PFSK-1 (cell line): ENCODE measurements around the gene NT5M.

Source experiments
- FOXP2 ChIP-seq: optimal IDR thresholded peaks from 2 replicates; pipeline ENCODE3; 2011; ENCODE audit warnings: borderline replicate concordance, control low read depth, inconsistent platforms; ENCODE audit not compliant: insufficient read depth; ENCODE audit errors: extremely low read length, extremely low read depth
- POLR2AphosphoS5 ChIP-seq: IDR thresholded peaks from 2 replicates; pipeline ENCODE4 v1.6.1; 2012; ENCODE audit warnings: low read depth, mild to moderate bottlenecking, control low read depth, low read length, moderate library complexity
- REST ChIP-seq, 2 experiments: IDR thresholded peaks; 2 replicates each; pipeline versions ENCODE4 v1.6.1 to v1.8.0; 2011 to 2012; ENCODE audit warnings: low read depth in 2 of 2, low read length in 2 of 2, control low read depth in 1 of 2, inconsistent platforms in 1 of 2, mild to moderate bottlenecking in 1 of 2, moderate library complexity in 1 of 2; ENCODE audit not compliant: insufficient read depth in 1 of 2
- SIN3A ChIP-seq: IDR thresholded peaks from 2 replicates; pipeline ENCODE4 v1.6.1; 2012; ENCODE audit warnings: mild to moderate bottlenecking, low read length, moderate library complexity, borderline replicate concordance; ENCODE audit not compliant: insufficient read depth
- TAF1 ChIP-seq: IDR thresholded peaks from 2 replicates; pipeline ENCODE4 v1.6.1; 2012; ENCODE audit warnings: low read length, control low read depth, borderline replicate concordance; ENCODE audit not compliant: insufficient read depth

The NT5M gene

GRCh38 chr17:17343896-17344506 is 40.8 kb downstream of the NT5M start:
- no peak for TF ChIP-seq REST (IDR thresholded peaks at IDR 0.05; ENCODE audit: insufficient read depth in 1 of 2, low read depth in 2 of 2, low read length in 2 of 2)
- no peak for TF ChIP-seq FOXP2
- TF ChIP-seq SIN3A = no peak
- TF ChIP-seq POLR2AphosphoS5 = no peak
- no peak for TF ChIP-seq TAF1

GRCh38 chr17:17344507-17345293 is 41.5 kb downstream of the NT5M start:
- TF ChIP-seq REST (IDR thresholded peaks at IDR 0.05; ENCODE audit: insufficient read depth in 1 of 2, low read depth in 2 of 2, low read length in 2 of 2) (no peak), SIN3A (no peak), POLR2AphosphoS5 (no peak), TAF1 (no peak), FOXP2 (no peak)

- TF ChIP-seq POLR2AphosphoS5 = no peak
- TF ChIP-seq FOXP2 = no peak
- no peak for TF ChIP-seq TAF1
- no peak for TF ChIP-seq REST (IDR thresholded peaks at IDR 0.05; ENCODE audit: insufficient read depth in 1 of 2, low read depth in 2 of 2, low read length in 2 of 2)
- TF ChIP-seq SIN3A = no peak
Measured at GRCh38 chr17:17345294-17345597, 42.1 kb downstream of the NT5M start.

GRCh38 chr17:17345686-17346427 is 42.7 kb downstream of the NT5M start:
- TF ChIP-seq POLR2AphosphoS5 (no peak), REST (IDR thresholded peaks at IDR 0.05; ENCODE audit: insufficient read depth in 1 of 2, low read depth in 2 of 2, low read length in 2 of 2) (no peak), TAF1 (no peak), FOXP2 (no peak), SIN3A (no peak)
